ENCODE results near the gene TSPAN32.
"Not testable (repeated sequence)": the region's sequence is repeated elsewhere in the genome, so short reads cannot be mapped to it uniquely, and the experiment has no call there.

The TSPAN32 gene

GRCh38 chr11:2331404-2331803 lies 29.6 kb downstream of the TSPAN32 start:
- H3K27ac ChIP-seq (ENCODE audit: low read depth, low read length, severe bottlenecking): no peak overlapping the region

GRCh38 chr11:2332569-2332968 lies 30.8 kb downstream of the TSPAN32 start:
- not testable (repeated sequence) for H3K36me3 ChIP-seq (ENCODE audit: control insufficient read depth, insufficient read depth, low read length); H3K9me3 ChIP-seq (ENCODE audit: control insufficient read depth, low read length); H3K4me3 ChIP-seq (ENCODE audit: extremely low read depth, insufficient read depth, low read length, poor library complexity, severe bottlenecking); H3K4me1 ChIP-seq (ENCODE audit: control insufficient read depth, insufficient read depth, low read length, poor library complexity, severe bottlenecking); H3K27ac ChIP-seq (ENCODE audit: low read depth, low read length, severe bottlenecking)
- no CpG with 5 or more reads among the region's 29 CpGs for WGBS, 2 experiments (ENCODE audit: insufficient coverage in 2 of 2)

More at GRCh38 chr11:2331404-2331803, 29.6 kb downstream of the TSPAN32 start:
- Histone ChIP-seq H3K9me3 (ENCODE audit: control insufficient read depth, low read length) (no peaks in the 10 kb centered on the region), H3K36me3 (ENCODE audit: control insufficient read depth, insufficient read depth, low read length) (no peaks in the 10 kb centered on the region), H3K4me1 (ENCODE audit: control insufficient read depth, insufficient read depth, low read length, poor library complexity, severe bottlenecking) (no peaks in the 10 kb centered on the region), H3K4me3 (ENCODE audit: extremely low read depth, insufficient read depth, low read length, poor library complexity, severe bottlenecking) (no peak overlapping the region)
- 83 to 100% methylated on average over 2 of the region's 5 CpGs for WGBS, 2 experiments (ENCODE audit: insufficient coverage in 2 of 2)

GRCh38 chr11:2333486-2334205 lies 31.8 kb downstream of the TSPAN32 start:
- H3K36me3 ChIP-seq (ENCODE audit: control insufficient read depth, insufficient read depth, low read length): not testable (repeated sequence)
- WGBS, 2 experiments (ENCODE audit: insufficient coverage in 2 of 2): no CpG with 5 or more reads among the region's 4 CpGs

GRCh38 chr11:2335286-2335685 lies 33.5 kb downstream of the TSPAN32 start:
- not testable (repeated sequence) for H3K36me3 ChIP-seq (ENCODE audit: control insufficient read depth, insufficient read depth, low read length)
- 84 to 90% methylated on average over 6 to 14 of the region's 18 CpGs for WGBS, 2 experiments (ENCODE audit: insufficient coverage in 2 of 2)

More at GRCh38 chr11:2333486-2334205, 31.8 kb downstream of the TSPAN32 start:
- H3K9me3 ChIP-seq (ENCODE audit: control insufficient read depth, low read length); H3K4me3 ChIP-seq (ENCODE audit: extremely low read depth, insufficient read depth, low read length, poor library complexity, severe bottlenecking); H3K27ac ChIP-seq (ENCODE audit: low read depth, low read length, severe bottlenecking); H3K4me1 ChIP-seq (ENCODE audit: control insufficient read depth, insufficient read depth, low read length, poor library complexity, severe bottlenecking): not testable (repeated sequence)

GRCh38 chr11:2338760-2339159 lies 36.9 kb downstream of the TSPAN32 start:
- WGBS, 2 experiments (ENCODE audit: insufficient coverage in 2 of 2): 78 to 80% methylated on average over 2 to 8 of the region's 8 CpGs
- not testable (repeated sequence) for H3K9me3 ChIP-seq (ENCODE audit: control insufficient read depth, low read length); H3K27ac ChIP-seq (ENCODE audit: low read depth, low read length, severe bottlenecking); H3K4me3 ChIP-seq (ENCODE audit: extremely low read depth, insufficient read depth, low read length, poor library complexity, severe bottlenecking); H3K36me3 ChIP-seq (ENCODE audit: control insufficient read depth, insufficient read depth, low read length); H3K4me1 ChIP-seq (ENCODE audit: control insufficient read depth, insufficient read depth, low read length, poor library complexity, severe bottlenecking)

More at GRCh38 chr11:2335286-2335685, 33.5 kb downstream of the TSPAN32 start:
- not testable (repeated sequence) for H3K27ac ChIP-seq (ENCODE audit: low read depth, low read length, severe bottlenecking); H3K4me1 ChIP-seq (ENCODE audit: control insufficient read depth, insufficient read depth, low read length, poor library complexity, severe bottlenecking); H3K4me3 ChIP-seq (ENCODE audit: extremely low read depth, insufficient read depth, low read length, poor library complexity, severe bottlenecking); H3K9me3 ChIP-seq (ENCODE audit: control insufficient read depth, low read length)

- Histone ChIP-seq H3K9me3 (ENCODE audit: control insufficient read depth, low read length) (peaks cover 6% of the 10 kb centered on the region), H3K36me3 (ENCODE audit: control insufficient read depth, insufficient read depth, low read length) (no peaks in the 10 kb centered on the region), H3K4me1 (ENCODE audit: control insufficient read depth, insufficient read depth, low read length, poor library complexity, severe bottlenecking) (no peaks in the 10 kb centered on the region), H3K27ac (ENCODE audit: low read depth, low read length, severe bottlenecking) (no peak overlapping the region), H3K4me3 (ENCODE audit: extremely low read depth, insufficient read depth, low read length, poor library complexity, severe bottlenecking) (no peak overlapping the region)
- 86 to 96% methylated on average over 3 of the region's 3 CpGs for WGBS, 2 experiments (ENCODE audit: insufficient coverage in 2 of 2)
Observed at GRCh38 chr11:2342557-2342956, 40.7 kb downstream of the TSPAN32 start.

GRCh38 chr11:2342981-2343380 lies 41.2 kb downstream of the TSPAN32 start:
- WGBS, 2 experiments (ENCODE audit: insufficient coverage in 2 of 2): 83 to 85% methylated on average over 4 to 5 of the region's 5 CpGs
- H3K4me1 ChIP-seq (ENCODE audit: control insufficient read depth, insufficient read depth, low read length, poor library complexity, severe bottlenecking): no peaks in the 10 kb centered on the region
- no peaks in the 10 kb centered on the region for H3K36me3 ChIP-seq (ENCODE audit: control insufficient read depth, insufficient read depth, low read length)
- H3K4me3 ChIP-seq (ENCODE audit: extremely low read depth, insufficient read depth, low read length, poor library complexity, severe bottlenecking): no peak overlapping the region
- H3K9me3 ChIP-seq (ENCODE audit: control insufficient read depth, low read length): peaks cover 6% of the 10 kb centered on the region
- no peak overlapping the region for H3K27ac ChIP-seq (ENCODE audit: low read depth, low read length, severe bottlenecking)

GRCh38 chr11:2343502-2343901 lies 41.7 kb downstream of the TSPAN32 start:
- Histone ChIP-seq H3K9me3 (ENCODE audit: control insufficient read depth, low read length) (peaks cover 6% of the 10 kb centered on the region), H3K4me3 (ENCODE audit: extremely low read depth, insufficient read depth, low read length, poor library complexity, severe bottlenecking) (no peak overlapping the region), H3K36me3 (ENCODE audit: control insufficient read depth, insufficient read depth, low read length) (no peaks in the 10 kb centered on the region), H3K4me1 (ENCODE audit: control insufficient read depth, insufficient read depth, low read length, poor library complexity, severe bottlenecking) (no peaks in the 10 kb centered on the region), H3K27ac (ENCODE audit: low read depth, low read length, severe bottlenecking) (no peak overlapping the region)
- 88 to 100% methylated on average over 2 to 3 of the region's 4 CpGs for WGBS, 2 experiments (ENCODE audit: insufficient coverage in 2 of 2)

GRCh38 chr11:2345050-2345449 lies 43.2 kb downstream of the TSPAN32 start:
- Histone ChIP-seq H3K27ac (ENCODE audit: low read depth, low read length, severe bottlenecking) (no peak overlapping the region), H3K9me3 (ENCODE audit: control insufficient read depth, low read length) (peaks cover 6% of the 10 kb centered on the region), H3K36me3 (ENCODE audit: control insufficient read depth, insufficient read depth, low read length) (no peaks in the 10 kb centered on the region), H3K4me1 (ENCODE audit: control insufficient read depth, insufficient read depth, low read length, poor library complexity, severe bottlenecking) (no peaks in the 10 kb centered on the region), H3K4me3 (ENCODE audit: extremely low read depth, insufficient read depth, low read length, poor library complexity, severe bottlenecking) (no peak overlapping the region)
- 74 to 91% methylated on average over 2 of the region's 2 CpGs for WGBS, 2 experiments (ENCODE audit: insufficient coverage in 2 of 2)

GRCh38 chr11:2346014-2346413 lies 44.2 kb downstream of the TSPAN32 start:
- peaks cover 6% of the 10 kb centered on the region for H3K9me3 ChIP-seq (ENCODE audit: control insufficient read depth, low read length)
- no peaks in the 10 kb centered on the region for H3K36me3 ChIP-seq (ENCODE audit: control insufficient read depth, insufficient read depth, low read length)
- H3K4me3 ChIP-seq (ENCODE audit: extremely low read depth, insufficient read depth, low read length, poor library complexity, severe bottlenecking): no peak overlapping the region
- WGBS, 2 experiments (ENCODE audit: insufficient coverage in 2 of 2): 67 to 92% methylated on average over 2 to 4 of the region's 4 CpGs
- H3K27ac ChIP-seq (ENCODE audit: low read depth, low read length, severe bottlenecking): no peak overlapping the region
- no peaks in the 10 kb centered on the region for H3K4me1 ChIP-seq (ENCODE audit: control insufficient read depth, insufficient read depth, low read length, poor library complexity, severe bottlenecking)

- Histone ChIP-seq H3K36me3 (ENCODE audit: control insufficient read depth, insufficient read depth, low read length) (no peaks in the 10 kb centered on the region), H3K27ac (ENCODE audit: low read depth, low read length, severe bottlenecking) (no peak overlapping the region), H3K9me3 (ENCODE audit: control insufficient read depth, low read length) (peaks cover 6% of the 10 kb centered on the region), H3K4me3 (ENCODE audit: extremely low read depth, insufficient read depth, low read length, poor library complexity, severe bottlenecking) (no peak overlapping the region), H3K4me1 (ENCODE audit: control insufficient read depth, insufficient read depth, low read length, poor library complexity, severe bottlenecking) (no peaks in the 10 kb centered on the region)
- 80 to 85% methylated on average over 8 to 10 of the region's 10 CpGs for WGBS, 2 experiments (ENCODE audit: insufficient coverage in 2 of 2)
Observed at GRCh38 chr11:2346586-2347307, 44.9 kb downstream of the TSPAN32 start.
